Panc1 (cell line): ENCODE results near the gene SPECC1L. TPM values are rescaled to one million over a fixed set of nuclear protein-coding genes. Genes with fewer than 3 reads are reported as not detected.

Experiments
- ATAC-seq: fragments of 200-7000 bp; cut with Tn5 transposase; 2 replicates; pipeline ENCODE4 v1.9.1; 2020; ENCODE audit warnings: mild to moderate bottlenecking, moderate library complexity
- BruUV-seq: library from RNA; stranded (reverse); fragments of 400-500 nt; replicated peaks from 2 replicates; lab custom pipeline; 2021; lab: Mats Ljungman, UMichigan
- CTCF ChIA-PET: fragments of 300-600 bp; sonication (Branson Sonifier 250); formaldehyde crosslinking; loops from one replicate; lab custom pipeline; 2022; ENCODE audit warnings: antibody characterized with exemption; lab: Charles Lee
- POLR2A ChIA-PET: fragments of 300-600 bp; sonication (Branson Sonifier 250); formaldehyde crosslinking; loops from one replicate; lab custom pipeline; 2022; ENCODE audit warnings: antibody characterized with exemption; lab: Charles Lee
- DNase-seq: peaks from one replicate; pipeline ENCODE4 v3.0.0-alpha.2; 2010; ENCODE audit warnings: low read depth, low spot score
- H3K27ac ChIP-seq: 2 replicates; pipeline ENCODE4 v1.5.1; 2011; ENCODE audit warnings: mild to moderate bottlenecking, low read length, inconsistent platforms
- H3K27me3 ChIP-seq: fragments of 200-500 bp; sonication (Bioruptor generic); 2 replicates; pipeline ENCODE4 v1.6.0; 2014; ENCODE audit warnings: low read length, inconsistent platforms; ENCODE audit not compliant: control insufficient read depth, insufficient read depth
- H3K36me3 ChIP-seq: fragments of 200-500 bp; sonication (Bioruptor generic); 2 replicates; pipeline ENCODE4 v1.5.1; 2014; ENCODE audit warnings: inconsistent platforms, mild to moderate bottlenecking, low read length, moderate library complexity; ENCODE audit not compliant: control insufficient read depth, insufficient read depth
- H3K4me1 ChIP-seq: 2 replicates; pipeline ENCODE4 v1.5.1; 2011; ENCODE audit warnings: inconsistent platforms, mild to moderate bottlenecking, low read length, moderate library complexity; ENCODE audit not compliant: control insufficient read depth, insufficient read depth
- H3K4me3 ChIP-seq, 2 experiments: 2 replicates each; pipeline ENCODE4 v1.5.1; 2011 to 2012; ENCODE audit warnings: low read depth in 2 of 2, low read length in 2 of 2, mild to moderate bottlenecking in 2 of 2, inconsistent platforms in 1 of 2, moderate library complexity in 1 of 2
- H3K9me3 ChIP-seq: fragments of 200-500 bp; sonication (Bioruptor generic); 2 replicates; pipeline ENCODE4 v1.5.1; 2014; ENCODE audit warnings: low read depth, mild to moderate bottlenecking, inconsistent platforms, low read length, moderate library complexity; ENCODE audit not compliant: control insufficient read depth, insufficient read depth
- CTCF ChIP-seq: fragments of 450-650 bp; IDR thresholded peaks from 2 replicates; pipeline ENCODE4 v1.5.1; 2017; ENCODE audit warnings: mild to moderate bottlenecking
- POLR2AphosphoS5 ChIP-seq: IDR thresholded peaks from 2 replicates; pipeline ENCODE4 v1.6.1; 2012; ENCODE audit warnings: mild to moderate bottlenecking, low read depth, low read length, moderate library complexity
- REST ChIP-seq, 2 experiments: IDR thresholded peaks; 2 replicates each; pipeline ENCODE4 v1.6.1; 2011 to 2012; ENCODE audit warnings: low read depth in 2 of 2, control low read depth in 1 of 2, low read length in 1 of 2, mild to moderate bottlenecking in 1 of 2, moderate library complexity in 1 of 2; ENCODE audit not compliant: insufficient read depth in 1 of 2
- SIN3A ChIP-seq: IDR thresholded peaks from 2 replicates; pipeline ENCODE4 v1.6.1; 2012; ENCODE audit warnings: low read depth, mild to moderate bottlenecking, low read length, moderate library complexity, borderline replicate concordance; ENCODE audit not compliant: insufficient read depth
- TCF7L2 ChIP-seq: IDR thresholded peaks from 2 replicates; pipeline ENCODE4 v1.6.1; 2011; ENCODE audit warnings: mild to moderate bottlenecking, low read depth, low read length, inconsistent platforms
- in situ Hi-C: cut with HindIII; loops from 2 replicates; pipeline ENCODE4 v1.10.0; 2016; ENCODE audit warnings: low sequenced_read_pairs, low pct_unique_long_range_greater_than_20kb
- intact Hi-C: fragments of 100-400 bp; cut with micrococcal nuclease; formaldehyde crosslinking; loops from one replicate; pipeline ENCODE4 v1.10.0; 2022; ENCODE audit not compliant: unreplicated experiment
- total RNA-seq: library from RNA; stranded (reverse); gene quantifications from one replicate; pipeline ENCODE4 v1.2.1, GENCODE V29; 2021; ENCODE audit not compliant: unreplicated experiment

Gene SPECC1L
- total RNA-seq, 1 experiment from 2014 or later, result 43.3 TPM

GRCh38 chr22:24407884-24408283 lies 137.3 kb downstream of the SPECC1L start:
- H3K27ac ChIP-seq, result no peak overlapping the region
- TF ChIP-seq REST (IDR thresholded peaks at IDR 0.05; ENCODE audit: insufficient read depth in 1 of 2, low read depth in 2 of 2, low read length in 1 of 2), result no peak
- no peak for TF ChIP-seq TCF7L2
- no peak for TF ChIP-seq POLR2AphosphoS5
- TF ChIP-seq SIN3A, result no peak
- no peak for TF ChIP-seq CTCF
- H3K4me3 ChIP-seq, result no peak overlapping the region
- BruUV-seq, result no TSS peak
- no peaks in the 10 kb centered on the region for H3K9me3 ChIP-seq
- H3K4me1 ChIP-seq, result peaks cover 1% of the 10 kb centered on the region
- H3K27me3 ChIP-seq, result no peaks in the 10 kb centered on the region
- no peaks in the 10 kb centered on the region; the same call in 1 of the 2 replicates for H3K36me3 ChIP-seq
- intact Hi-C loops (no loop called here), in situ Hi-C loops (no loop called here)
- ChIA-PET CTCF (no interaction called here), POLR2A (no interaction called here)
- DNase-seq, result no peak
- no peak for ATAC-seq

- H3K27ac ChIP-seq, result no peak overlapping the region
- H3K27me3 ChIP-seq, result no peaks in the 10 kb centered on the region
- DNase-seq (no peak), ATAC-seq (no peak)
- ChIA-PET POLR2A (interaction anchor here (0.7 kb wide), 1 partner anchor 11 kb away, joined by 3 read pairs; no protein-coding TSS in a partner anchor), CTCF (interaction anchor here (0.6 kb wide), 1 partner anchor 116 kb away, joined by 4 read pairs; no protein-coding TSS in a partner anchor)
- no peaks in the 10 kb centered on the region; the same call in 1 of the 2 replicates for H3K4me1 ChIP-seq
- TF ChIP-seq SIN3A (no peak), REST (IDR thresholded peaks at IDR 0.05; ENCODE audit: insufficient read depth in 1 of 2, low read depth in 2 of 2, low read length in 1 of 2) (no peak), CTCF (no peak), TCF7L2 (no peak), POLR2AphosphoS5 (no peak)
- no TSS peak for BruUV-seq
- no peaks in the 10 kb centered on the region for H3K9me3 ChIP-seq
- in situ Hi-C loops (no loop called here), intact Hi-C loops (no loop called here)
- no peak overlapping the region for H3K4me3 ChIP-seq
- no peaks in the 10 kb centered on the region; the same call in 1 of the 2 replicates for H3K36me3 ChIP-seq
These were observed 138.0 kb downstream of the SPECC1L start for GRCh38 chr22:24408630-24409029.
